SK-N-MC (cell line): ENCODE results near the gene THOC2.
"Not testable (repeated sequence)": the region's sequence is repeated elsewhere in the genome, so short reads cannot be mapped to it uniquely, and the experiment has no call there.

ENCODE experiments used
- DNase-seq: peaks from one replicate; pipeline ENCODE4 v3.0.0-alpha.2; 2011; ENCODE audit warnings: low read depth, low spot score
- H3K27ac ChIP-seq: fragments of 200-600 bp; sonication (generic); 2 replicates; pipeline ENCODE4 v1.5.1; 2016; ENCODE audit warnings: mixed run types
- H3K36me3 ChIP-seq: fragments of 200-600 bp; sonication (generic); 2 replicates; pipeline ENCODE4 v1.6.1; 2017; ENCODE audit warnings: antibody characterized with exemption, low read length, mixed read lengths; ENCODE audit not compliant: insufficient read depth
- H3K4me3 ChIP-seq: fragments of 200-600 bp; sonication (generic); 2 replicates; pipeline ENCODE4 v1.5.1; 2016
- H3K9ac ChIP-seq: fragments of 200-600 bp; sonication (generic); 2 replicates; pipeline ENCODE4 v1.8.0; 2017; ENCODE audit warnings: mixed run types, mixed read lengths; ENCODE audit not compliant: insufficient read length
- H3K9me3 ChIP-seq: fragments of 200-600 bp; sonication (generic); 2 replicates; pipeline ENCODE4 v1.6.1; 2017; ENCODE audit warnings: low read depth, mild to moderate bottlenecking, antibody characterized with exemption, low read length, moderate library complexity, mixed read lengths
- EZH2 ChIP-seq: fragments of 200-600 bp; sonication (generic); IDR thresholded peaks from one replicate; pipeline ENCODE4 v1.6.1; 2017; ENCODE audit warnings: antibody characterized with exemption
- FOXP2 ChIP-seq: optimal IDR thresholded peaks from 2 replicates; pipeline ENCODE3; 2011; ENCODE audit warnings: mild to moderate bottlenecking, moderate library complexity; ENCODE audit not compliant: insufficient read depth; ENCODE audit errors: extremely low read length, control extremely low read depth
- POLR2AphosphoS5 ChIP-seq: IDR thresholded peaks from 2 replicates; pipeline ENCODE4 v1.6.1; 2012; ENCODE audit warnings: mild to moderate bottlenecking, low read depth, low read length, borderline replicate concordance

Gene THOC2

DNA sequence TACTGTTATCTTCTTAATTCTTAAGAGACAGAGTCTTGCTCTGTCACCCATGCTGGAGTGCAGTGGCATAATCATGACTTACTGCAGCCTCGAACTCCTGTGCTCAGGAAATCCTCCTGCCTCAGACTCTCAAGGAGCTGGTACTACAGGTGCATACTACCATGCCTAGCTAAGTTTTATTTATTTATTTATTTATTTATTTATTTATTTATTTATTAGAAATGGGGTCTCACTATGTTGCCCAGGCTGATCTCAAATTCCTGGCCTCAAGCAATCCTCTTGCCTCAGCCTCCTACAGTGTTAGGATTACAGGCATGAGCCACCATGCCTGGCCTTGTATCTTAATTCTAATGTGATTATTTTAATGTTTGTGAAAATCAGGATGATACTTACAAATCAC, 125.6 kb downstream of the THOC2 start:
- no peak for TF ChIP-seq FOXP2
- Histone ChIP-seq H3K4me3 (no peak overlapping the region), H3K9me3 (no peaks in the 10 kb centered on the region), H3K36me3 (peaks cover 31% of the 10 kb centered on the region), H3K9ac (no peak overlapping the region), H3K27ac (no peak overlapping the region)
- DNase-seq = no peak

DNA sequence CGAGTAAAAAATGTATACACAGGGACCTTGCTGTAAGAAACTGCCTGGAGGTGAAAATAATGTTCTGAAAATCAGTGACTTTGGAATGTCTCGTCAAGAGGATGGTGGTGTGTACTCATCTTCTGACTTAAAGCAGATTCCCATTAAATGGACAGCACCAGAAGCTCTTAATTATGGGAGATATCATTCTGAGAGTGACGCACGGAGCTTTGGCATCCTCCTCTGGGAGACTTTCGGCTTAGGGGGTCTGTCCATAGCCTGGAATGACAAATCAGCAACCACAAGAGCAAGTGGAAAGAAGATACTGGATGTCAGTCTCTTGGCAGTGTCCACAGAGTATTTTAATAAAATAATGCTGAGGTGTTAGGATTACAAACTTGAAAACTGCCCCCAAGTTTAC, 129.4 kb downstream of the THOC2 start:
- TF ChIP-seq POLR2AphosphoS5 = no peak
- no peak for DNase-seq
- Histone ChIP-seq H3K4me3 (no peak overlapping the region), H3K36me3 (peaks cover 21% of the 10 kb centered on the region), H3K27ac (no peak overlapping the region), H3K9ac (no peak overlapping the region), H3K9me3 (no peaks in the 10 kb centered on the region)

DNA sequence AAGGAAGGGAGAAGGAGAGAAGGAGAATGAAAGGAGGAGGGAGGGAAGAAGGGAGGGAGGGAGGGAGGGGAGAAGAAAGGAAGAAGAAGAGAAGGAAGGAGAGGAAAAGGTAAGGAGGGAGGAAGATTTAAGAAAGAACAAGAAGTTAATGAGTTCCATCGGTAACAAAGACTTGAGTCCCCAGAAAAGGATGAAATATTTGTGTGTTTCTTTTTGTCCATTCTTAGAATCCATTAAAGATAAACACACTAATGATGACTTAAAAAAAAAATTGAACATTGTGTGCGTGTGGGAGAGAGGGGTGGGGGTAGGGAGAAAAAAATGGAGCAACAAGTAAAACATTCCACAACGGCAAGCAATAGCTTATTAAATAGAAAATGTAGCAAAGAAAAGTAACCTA, 131.4 kb downstream of the THOC2 start:
- Histone ChIP-seq H3K4me3 (no peak overlapping the region), H3K36me3 (peaks cover 16% of the 10 kb centered on the region), H3K27ac (no peak overlapping the region), H3K9ac (no peak overlapping the region), H3K9me3 (no peaks in the 10 kb centered on the region)
- DNase-seq = no peak
- TF ChIP-seq FOXP2 (no peak), POLR2AphosphoS5 (no peak), EZH2 (no peak)

DNA sequence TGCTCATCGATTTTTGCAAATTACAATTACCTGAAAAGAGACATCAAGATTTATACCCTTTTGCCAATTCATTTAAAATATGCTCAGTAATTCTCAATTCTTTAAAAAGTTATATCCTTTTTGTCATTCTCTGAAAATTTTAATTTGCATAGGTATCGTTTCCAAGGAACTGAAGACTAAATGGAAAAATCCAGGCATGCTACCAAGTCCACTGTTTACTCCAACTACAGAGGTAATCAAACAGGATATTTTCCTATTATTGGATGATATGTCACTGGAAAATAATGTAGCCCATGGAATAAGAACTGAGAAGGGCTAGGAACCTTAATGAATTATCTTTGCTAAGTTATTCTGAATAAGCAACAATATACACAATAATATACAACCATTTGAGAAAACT, 132.7 kb downstream of the THOC2 start:
- no peak overlapping the region for H3K27ac ChIP-seq
- no peaks in the 10 kb centered on the region for H3K9me3 ChIP-seq
- no peak overlapping the region for H3K9ac ChIP-seq
- DNase-seq = no peak
- TF ChIP-seq EZH2 = no peak
- TF ChIP-seq FOXP2 = no peak
- no peak for TF ChIP-seq POLR2AphosphoS5
- peaks cover 12% of the 10 kb centered on the region for H3K36me3 ChIP-seq
- H3K4me3 ChIP-seq = no peak overlapping the region

DNA sequence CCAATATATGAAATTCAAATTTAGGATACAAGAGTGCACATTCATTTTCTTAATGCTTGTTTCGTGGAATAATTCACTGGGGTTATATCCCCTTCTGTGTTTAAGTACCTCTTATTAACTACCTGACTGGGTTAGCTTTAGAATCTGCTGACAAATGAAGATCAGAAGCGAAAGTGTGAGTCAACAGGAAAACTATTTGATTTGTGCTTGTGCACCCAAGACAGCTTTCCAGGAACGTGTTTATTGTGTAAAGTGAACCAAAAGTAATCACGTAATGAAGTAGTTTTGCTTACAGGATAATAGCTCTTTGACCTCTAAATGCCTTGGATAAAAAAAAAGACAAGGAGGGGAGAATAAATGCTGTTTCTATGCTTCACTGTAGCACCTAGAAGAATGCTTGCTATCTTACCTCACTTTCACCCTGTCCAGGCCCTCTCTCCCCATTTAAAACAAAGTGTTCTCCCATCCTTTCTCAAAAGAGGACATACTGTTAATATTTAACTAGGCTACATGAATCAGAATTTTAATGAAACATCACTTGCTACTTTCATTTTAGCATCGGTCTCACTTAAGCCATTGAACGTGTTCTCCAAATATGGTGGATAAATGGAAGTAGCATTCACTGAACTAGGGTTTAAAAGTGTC, 141.9 kb downstream of the THOC2 start:
- no peak for DNase-seq
- no peak overlapping the region for H3K27ac ChIP-seq

DNA sequence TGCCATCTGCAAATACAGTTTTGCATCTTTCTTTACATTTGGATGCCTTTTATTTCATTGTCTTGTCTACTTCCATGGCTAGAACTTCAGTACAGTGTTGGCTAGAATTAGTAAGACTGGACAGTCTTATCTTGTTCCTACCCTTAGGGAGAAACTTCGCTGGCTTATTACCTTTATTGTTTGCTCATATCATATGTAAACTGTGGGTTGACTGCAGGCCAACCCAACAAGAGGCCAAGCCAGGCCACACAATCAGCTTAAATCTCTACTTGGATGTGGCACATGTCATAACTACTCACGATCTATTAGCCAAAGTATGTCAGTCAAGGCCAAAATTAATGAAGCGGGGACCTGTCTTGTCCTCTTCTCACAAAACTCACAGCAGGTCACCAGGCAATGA, 144.1 kb downstream of the THOC2 start:
- Histone ChIP-seq H3K36me3 (no peaks in the 10 kb centered on the region), H3K4me3 (no peak overlapping the region), H3K9me3 (no peaks in the 10 kb centered on the region), H3K27ac (no peak overlapping the region), H3K9ac (no peak overlapping the region)
- TF ChIP-seq POLR2AphosphoS5 (no peak), EZH2 (no peak), FOXP2 (no peak)
- DNase-seq = no peak

More for the DNA sequence above, 141.9 kb downstream of the THOC2 start:
- no peak for TF ChIP-seq EZH2
- no peak for TF ChIP-seq POLR2AphosphoS5
- no peak for TF ChIP-seq FOXP2
- Histone ChIP-seq H3K36me3 (no peaks in the 10 kb centered on the region), H3K4me3 (no peak overlapping the region), H3K9ac (no peak overlapping the region), H3K9me3 (no peaks in the 10 kb centered on the region)

DNA sequence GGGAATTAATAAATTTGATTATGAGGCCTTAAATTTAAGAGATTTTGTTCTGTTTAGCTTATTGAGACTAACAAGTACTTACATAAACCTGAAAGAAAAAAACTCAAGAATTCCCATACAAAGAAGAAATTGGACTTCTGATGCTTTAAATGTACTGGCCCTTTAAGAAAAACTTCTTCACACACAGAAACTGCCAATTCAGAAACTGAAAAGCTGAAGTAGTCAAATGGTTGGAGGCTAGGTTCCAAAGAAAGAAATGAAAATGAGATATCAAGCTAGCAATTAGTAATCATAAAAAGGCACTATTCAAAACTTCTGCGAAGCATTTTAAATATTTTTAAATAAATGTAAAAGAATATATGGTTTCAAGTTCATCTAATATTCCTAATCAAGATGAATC, 151.3 kb downstream of the THOC2 start:
- H3K9ac ChIP-seq = no peak overlapping the region
- TF ChIP-seq FOXP2 (no peak), EZH2 (no peak), POLR2AphosphoS5 (no peak)
- no peak for DNase-seq
- H3K9me3 ChIP-seq = no peaks in the 10 kb centered on the region
- H3K27ac ChIP-seq = no peak overlapping the region
- no peaks in the 10 kb centered on the region for H3K36me3 ChIP-seq
- H3K4me3 ChIP-seq = no peak overlapping the region

DNA sequence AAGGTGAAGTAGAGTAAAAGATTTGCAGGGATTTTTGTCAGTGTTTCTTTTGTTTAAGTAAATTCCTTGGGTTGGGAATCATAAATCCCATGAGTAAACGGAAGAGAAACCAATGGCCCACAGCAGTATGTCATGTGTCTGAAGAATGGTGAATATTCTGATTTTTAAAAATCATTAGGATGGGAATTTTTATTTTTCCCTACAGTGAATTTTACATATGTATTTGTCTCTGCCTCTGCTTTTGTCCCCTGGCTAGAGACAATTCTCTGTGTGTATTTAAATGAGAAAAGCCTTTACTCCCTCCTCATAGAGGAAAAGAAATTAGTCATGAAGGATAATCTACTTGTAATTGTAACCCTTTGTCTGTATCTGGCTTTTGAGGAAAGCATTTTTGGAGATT, 152.1 kb downstream of the THOC2 start:
- Histone ChIP-seq H3K36me3 (no peaks in the 10 kb centered on the region), H3K9ac (no peak overlapping the region), H3K9me3 (no peaks in the 10 kb centered on the region), H3K27ac (no peak overlapping the region), H3K4me3 (no peak overlapping the region)
- DNase-seq = no peak
- no peak for TF ChIP-seq FOXP2
- no peak for TF ChIP-seq POLR2AphosphoS5
- TF ChIP-seq EZH2 = no peak

DNA sequence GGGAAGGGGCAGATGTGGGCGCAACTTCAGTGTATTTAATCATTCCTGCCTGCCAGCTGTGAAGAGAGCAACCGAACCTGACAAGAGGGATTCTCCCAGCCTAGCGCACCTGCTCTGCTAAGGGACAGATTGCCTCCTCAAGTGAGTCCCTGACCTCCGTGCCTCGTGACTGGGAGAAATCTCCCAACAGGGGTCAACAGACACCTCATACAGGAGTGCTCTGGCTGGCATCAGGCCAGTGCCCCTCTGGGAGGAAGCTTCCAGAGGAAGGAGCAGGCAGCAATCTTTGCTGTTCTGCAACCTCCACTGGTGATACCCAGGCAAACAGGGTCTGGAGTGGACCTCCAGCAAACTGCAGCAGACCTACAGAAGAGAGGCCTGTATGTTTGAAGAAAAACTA, 158.8 kb downstream of the THOC2 start:
- H3K9me3 ChIP-seq, DNase-seq, H3K4me3 ChIP-seq, H3K9ac ChIP-seq, H3K36me3 ChIP-seq, H3K27ac ChIP-seq: not testable (repeated sequence)

DNA sequence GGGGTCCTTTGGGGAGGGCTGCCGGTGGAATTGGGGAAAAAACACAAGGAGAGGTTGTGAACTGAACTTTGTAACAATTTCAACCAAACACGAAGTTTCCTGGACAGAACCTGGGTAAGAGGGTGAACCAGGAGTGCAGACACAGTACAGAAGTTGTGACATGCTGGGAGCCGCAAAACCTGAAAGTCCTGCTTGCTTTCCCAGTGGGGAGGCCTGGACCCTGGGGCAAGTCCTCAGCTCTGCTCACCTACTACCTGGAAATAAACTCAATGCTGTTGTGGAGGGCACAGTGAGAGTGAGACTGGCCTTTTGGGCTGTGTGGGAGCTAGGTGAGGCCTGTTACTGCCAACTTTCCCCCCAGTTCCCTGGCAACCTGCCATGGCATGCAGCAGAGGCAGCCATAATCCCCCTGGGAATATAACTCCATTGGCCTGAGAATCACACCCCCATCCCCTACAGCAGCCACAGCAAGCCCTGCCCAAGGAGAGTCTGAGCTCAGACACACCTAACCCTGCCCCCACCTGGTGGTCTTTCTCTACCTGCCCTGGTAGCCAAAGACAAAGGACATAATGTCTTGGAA, 162.8 kb downstream of the THOC2 start:
- Histone ChIP-seq H3K9me3 (no peaks in the 10 kb centered on the region), H3K4me3 (no peak overlapping the region), H3K9ac (no peak overlapping the region), H3K36me3 (no peaks in the 10 kb centered on the region), H3K27ac (no peak overlapping the region)
- no peak for DNase-seq
- TF ChIP-seq POLR2AphosphoS5 (no peak), EZH2 (no peak), FOXP2 (no peak)
